NB4 (cell line): ENCODE results near the gene RAP1GAP.

Source experiments
- CTCF ChIP-seq: IDR thresholded peaks from one replicate; pipeline ENCODE4 v1.5.1; 2012; ENCODE audit warnings: low read depth, low read length
- MYC ChIP-seq: IDR thresholded peaks from 2 replicates; pipeline ENCODE4 v1.6.1; 2011; ENCODE audit warnings: low read depth, low read length
- POLR2A ChIP-seq: IDR thresholded peaks from 2 replicates; pipeline ENCODE4 v1.6.1; 2011; ENCODE audit warnings: mild to moderate bottlenecking; ENCODE audit not compliant: insufficient read length; ENCODE audit errors: extremely low read depth

GRCh38 chr1:21672478-21673276 lies 3.5 kb upstream of the RAP1GAP start:
- TF ChIP-seq POLR2A (no peak), CTCF (no peak), MYC (no peak)
